Cardiac ventricle fibroblast (primary cell): ENCODE data around the gene ABHD17C. TPM values are rescaled to one million over a fixed set of nuclear protein-coding genes. Genes with fewer than 3 reads are reported as not detected.

Experiments used
- total RNA-seq: library from RNA; depleted of rRNA; stranded (reverse); fragments of >200 nt; gene quantifications from 2 replicates; pipeline ENCODE4 v1.2.3, GENCODE V29; 2015

ABHD17C gene
- 6.3 and 10.6 TPM in 2 replicates for total RNA-seq

GRCh38 chr15:80695099-80695910, at the start of gene ABHD17C:
Gene ABHD17C, plus strand, starts transcription at chr15:80695310. Its CDS starts 120 bp downstream, at chr15:80695430.

GRCh38 chr15:80778964-80779657, 84.0 kb downstream of the ABHD17C start, which contains the start of gene CEMIP:
Gene CEMIP, plus strand, starts transcription at chr15:80779370. Its CDS starts 94,510 bp downstream, at chr15:80873880.

Other genes starting within 250 kb of the ABHD17C start
- 70.2 and 73.9 TPM in 2 replicates for gene CEMIP, start 84.1 kb downstream of the ABHD17C start, total RNA-seq